ENCODE results near the gene TM9SF4. TPM values are rescaled to one million over a fixed set of nuclear protein-coding genes. Genes with fewer than 3 reads are reported as not detected.

Gene TM9SF4
- total and polyA plus RNA-seq, 2 of the 8 experiments (the other 6 are each of a cell fraction or from before 2014, with no cell fraction given), result 38.4 to 68.7 TPM

GRCh38 chr20:32124916-32125454 lies 15.5 kb downstream of the TM9SF4 start (continued):
- TF ChIP-seq CHD7 (IDR thresholded peaks at IDR 0.05; ENCODE audit: insufficient replicate concordance, low read length), result no peak
- TF ChIP-seq JUND (IDR thresholded peaks at IDR 0.05; ENCODE audit: low read length), result no peak
- no peak for TF ChIP-seq KDM5A (IDR thresholded peaks at IDR 0.05; ENCODE audit: low read length)
- no peak for TF ChIP-seq TBP (IDR thresholded peaks at IDR 0.05; ENCODE audit: low read depth, low read length)
- TF ChIP-seq KDM1A (IDR thresholded peaks at IDR 0.05; ENCODE audit: borderline replicate concordance, low read length), result no peak
- TF ChIP-seq MAFK (IDR thresholded peaks at IDR 0.05; ENCODE audit: low read depth, low read length), result no peak

Measured in H1 (cell line).